GM03348 (cell line): ENCODE measurements around the gene HSBP1.

ENCODE experiments used
- DNase-seq: peaks from one replicate; pipeline ENCODE4 v3.0.0; 2012; ENCODE audit warnings: low spot score

The HSBP1 gene

GRCh38 chr16:83807710-83808572 is at the start of gene HSBP1:
TSS of gene HSBP1 (plus strand) at chr16:83807978. CDS start at chr16:83808077, 99 bp downstream.
- peak; percentile 98 for DNase-seq

DNA sequence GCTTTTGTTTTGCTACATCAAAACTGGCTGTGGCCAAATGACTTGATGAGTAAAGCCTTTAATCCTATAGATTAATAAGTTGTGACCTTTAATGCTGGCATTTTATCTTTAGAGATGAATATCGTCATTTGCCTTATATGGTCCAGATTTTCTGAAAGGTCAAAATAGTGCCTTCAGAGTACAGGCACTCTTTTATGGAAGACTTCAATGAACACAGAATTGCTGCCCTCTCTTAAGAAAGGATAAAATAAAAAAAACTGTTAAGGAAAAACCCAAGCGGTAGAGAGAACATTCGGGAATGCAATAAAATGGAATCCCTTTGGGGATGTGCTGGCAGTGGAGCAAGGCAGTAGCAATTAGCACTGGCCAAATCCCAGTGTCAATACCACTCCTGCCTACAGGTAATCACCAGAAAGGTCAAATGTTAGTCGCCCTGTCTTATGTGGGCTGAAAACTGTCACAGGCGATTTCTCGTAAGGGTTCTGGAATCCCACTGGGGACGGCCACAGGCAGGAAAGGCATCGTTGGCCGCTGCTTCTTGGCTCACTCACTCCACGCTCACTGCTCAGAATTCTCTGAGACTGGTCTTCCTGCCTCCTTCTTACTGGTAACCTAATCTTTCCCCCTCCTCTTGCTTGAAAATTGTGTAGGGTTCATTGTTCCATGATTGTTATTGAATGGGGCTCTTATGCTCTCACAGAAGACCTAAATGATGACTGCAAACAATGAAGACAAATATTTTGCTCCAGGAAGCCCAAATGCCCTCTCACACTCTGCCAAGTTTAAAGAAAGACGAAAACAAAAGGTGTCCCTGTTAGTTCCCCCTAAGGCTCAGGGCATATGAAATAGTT is 45.4 kb upstream of the HSBP1 start:
- DNase-seq, result no peak

DNA sequence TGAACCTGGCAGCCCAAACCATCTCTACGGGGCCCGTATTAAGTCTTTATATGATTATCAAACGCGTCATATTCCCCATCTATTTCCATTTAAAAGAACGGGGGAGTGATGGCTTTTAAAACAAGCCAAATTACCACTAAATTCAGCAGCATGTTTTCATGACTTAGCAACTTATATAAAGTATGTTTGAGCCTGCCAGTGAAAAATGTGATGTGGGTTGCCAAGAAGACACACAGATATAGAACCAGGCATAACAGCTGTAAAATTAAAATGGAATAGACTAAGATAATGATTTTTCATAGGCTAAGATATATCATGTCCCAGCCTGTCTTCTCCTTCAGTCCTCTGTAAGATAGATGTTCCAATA is 44.8 kb upstream of the HSBP1 start:
- no peak for DNase-seq

- DNase-seq, result no peak
These were observed 38.8 kb upstream of the HSBP1 start for GRCh38 chr16:83768986-83769385.

GRCh38 chr16:83769397-83770008 is 38.3 kb upstream of the HSBP1 start:
- no peak for DNase-seq

GRCh38 chr16:83771306-83771942 is 36.4 kb upstream of the HSBP1 start:
- no peak for DNase-seq

DNA sequence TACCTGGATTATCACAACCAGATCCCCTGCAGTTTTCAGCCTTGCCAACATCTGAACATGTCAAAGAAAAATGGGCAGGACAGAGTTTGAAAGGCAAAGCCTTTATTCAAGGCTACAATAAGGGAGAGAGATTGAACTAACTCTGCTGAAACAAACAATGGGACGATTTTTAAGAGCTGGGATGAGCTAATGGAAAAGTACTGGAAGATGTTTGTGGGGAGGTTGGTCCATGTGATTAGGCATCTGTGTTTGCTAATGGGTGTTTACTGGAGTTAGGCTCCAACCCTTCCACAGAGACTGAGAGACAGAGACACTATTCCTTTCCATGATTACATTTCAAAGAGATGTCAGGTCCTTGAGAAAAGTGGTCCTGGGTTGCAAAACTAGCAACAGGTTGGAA is 35.0 kb upstream of the HSBP1 start:
- no peak for DNase-seq

GRCh38 chr16:83774066-83774465 is 33.7 kb upstream of the HSBP1 start:
- DNase-seq, result no peak

DNA sequence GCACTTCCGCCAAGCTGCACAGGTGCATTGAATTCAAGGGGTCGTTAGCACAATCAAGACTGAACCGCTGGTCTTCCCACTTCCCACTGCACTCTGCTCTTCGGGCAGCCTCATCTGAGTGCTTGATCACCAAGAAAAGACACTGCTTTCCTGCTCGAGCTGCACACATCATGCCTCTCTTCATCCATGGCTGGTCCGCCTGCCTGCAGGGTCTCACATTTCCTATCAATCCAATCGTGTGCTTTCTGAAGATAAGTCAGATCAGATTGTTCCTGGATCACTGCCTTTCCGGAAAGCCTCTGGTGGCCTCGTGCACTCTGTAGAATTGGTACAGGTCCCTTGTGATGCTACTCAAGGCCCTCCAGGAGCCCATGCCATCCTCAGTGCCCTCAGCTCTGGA is 30.8 kb upstream of the HSBP1 start:
- DNase-seq, result no peak

GRCh38 chr16:83779886-83780285 is 27.9 kb upstream of the HSBP1 start:
- peak; percentile 60 for DNase-seq

GRCh38 chr16:83785455-83785854 is 22.3 kb upstream of the HSBP1 start:
- no peak for DNase-seq

DNA sequence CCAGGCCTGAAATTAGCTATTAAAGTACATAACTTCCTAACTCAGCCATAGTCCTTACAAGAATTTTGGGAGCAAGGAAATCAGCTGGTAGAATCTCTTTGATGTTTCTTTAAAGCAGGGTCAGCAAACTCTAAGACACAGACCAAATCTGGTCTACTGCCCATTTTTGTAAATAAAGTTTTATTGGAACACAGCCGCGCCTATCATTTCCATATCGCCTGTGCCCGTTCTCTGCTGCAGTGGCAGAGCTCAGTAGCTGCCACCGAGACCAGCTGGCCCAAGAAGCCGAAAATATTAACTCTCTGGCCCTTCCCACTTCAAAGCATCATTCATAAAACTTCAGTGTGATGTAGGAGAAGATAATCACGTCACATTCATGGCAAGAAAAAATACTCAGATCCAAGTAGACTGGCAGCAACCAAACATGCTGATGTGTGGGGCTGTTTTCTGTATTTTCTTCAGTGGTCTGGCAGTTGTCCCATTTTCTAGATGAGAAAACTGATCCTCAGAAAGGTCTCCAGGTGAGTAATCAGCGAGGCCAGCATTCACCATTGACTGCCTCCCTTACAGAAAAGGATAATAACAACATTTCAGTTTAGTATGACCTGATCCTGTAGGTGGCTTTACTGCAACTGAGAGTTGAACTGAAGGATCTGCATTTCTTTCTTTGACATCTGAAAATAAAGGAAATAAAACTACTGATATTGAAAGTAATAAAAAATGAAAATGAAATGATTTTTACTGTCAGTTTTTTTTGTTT is 18.0 kb upstream of the HSBP1 start:
- no peak for DNase-seq

- no peak for DNase-seq
These were observed 15.9 kb upstream of the HSBP1 start for GRCh38 chr16:83791916-83792315.

- DNase-seq, result no peak
These were observed 15.4 kb upstream of the HSBP1 start for GRCh38 chr16:83792391-83792790.

- no peak for DNase-seq
These were observed 14.6 kb upstream of the HSBP1 start for GRCh38 chr16:83793179-83793578.

- DNase-seq, result no peak
These were observed 12.8 kb upstream of the HSBP1 start for GRCh38 chr16:83794860-83795554.

DNA sequence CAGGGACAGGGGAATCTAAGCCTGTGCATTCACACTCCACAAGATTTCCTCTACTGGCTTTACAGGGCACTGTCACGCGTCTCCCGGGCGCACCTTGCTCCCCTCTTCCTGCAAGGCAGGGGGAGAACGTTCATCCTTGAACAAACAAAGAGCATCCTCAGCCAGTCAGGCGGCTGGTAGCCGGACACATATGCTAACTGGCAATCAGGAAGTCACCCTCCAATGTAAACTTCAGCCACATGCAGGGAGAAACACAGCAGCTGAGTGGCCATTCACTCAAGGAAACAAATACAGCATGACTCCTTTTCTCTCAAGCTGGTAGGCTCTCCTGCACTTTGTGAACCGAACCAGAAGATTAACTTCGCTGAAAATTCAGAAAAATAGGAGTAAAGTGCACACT is 10.8 kb upstream of the HSBP1 start:
- no peak for DNase-seq

- DNase-seq, result no peak
These were observed 8.4 kb upstream of the HSBP1 start for GRCh38 chr16:83799336-83799735.

DNA sequence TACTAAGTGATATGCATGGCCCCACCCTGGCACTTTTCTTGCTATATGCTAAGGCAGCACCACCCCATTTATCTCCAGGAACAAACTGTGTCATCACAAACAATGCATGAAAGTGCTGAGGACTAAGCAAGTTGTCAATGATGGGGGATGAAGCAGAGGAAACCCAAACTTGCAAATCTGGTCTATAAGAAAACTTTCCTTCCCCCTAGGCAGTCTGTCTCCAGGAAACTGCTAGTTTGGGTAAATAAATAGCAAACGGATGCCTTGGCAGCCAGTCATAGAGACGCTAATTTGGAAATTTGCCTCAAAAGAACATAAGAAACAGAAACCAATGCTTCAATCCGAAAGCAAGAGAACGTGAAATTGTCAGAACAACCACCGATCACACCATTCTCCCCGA is 5.6 kb upstream of the HSBP1 start:
- peak; percentile 63 for DNase-seq

GRCh38 chr16:83802554-83803205 is 5.1 kb upstream of the HSBP1 start:
- peak; percentile 20 for DNase-seq
